A549 (cell line): Measurements from ENCODE around the gene ANAPC5.

Source experiments
- CTCF ChIP-seq: fragments of >200 bp; sonication (Bioruptor Twin); formaldehyde crosslinking; IDR thresholded peaks from 3 replicates; pipeline ENCODE4 v1.5.1; 2016
- GATA3 ChIP-seq: IDR thresholded peaks from 2 replicates; pipeline ENCODE4 v1.6.1; 2012; ENCODE audit warnings: borderline replicate concordance
- JUN ChIP-seq, 2 experiments: fragments of >200 bp; sonication (Bioruptor Twin); formaldehyde crosslinking; IDR thresholded peaks; 2 replicates in 1 of 2; 3 replicates in 1 of 2; pipeline ENCODE4 v1.6.1; 2016 to 2017
- MYC ChIP-seq: IDR thresholded peaks from 2 replicates; pipeline ENCODE4 v1.6.1; 2012; ENCODE audit warnings: mild to moderate bottlenecking, inconsistent platforms, low read length, improper control_type of control experiment, borderline replicate concordance
- RFX5 ChIP-seq: fragments of 450-650 bp; IDR thresholded peaks from 2 replicates; pipeline ENCODE4 v1.7.1; 2014; ENCODE audit warnings: antibody characterized with exemption, mild to moderate bottlenecking, moderate library complexity
- TF ChIP-seq, protein P1 (sequence below): IDR thresholded peaks from 2 replicates; pipeline ENCODE4 v1.6.1; 2012

DNA sequence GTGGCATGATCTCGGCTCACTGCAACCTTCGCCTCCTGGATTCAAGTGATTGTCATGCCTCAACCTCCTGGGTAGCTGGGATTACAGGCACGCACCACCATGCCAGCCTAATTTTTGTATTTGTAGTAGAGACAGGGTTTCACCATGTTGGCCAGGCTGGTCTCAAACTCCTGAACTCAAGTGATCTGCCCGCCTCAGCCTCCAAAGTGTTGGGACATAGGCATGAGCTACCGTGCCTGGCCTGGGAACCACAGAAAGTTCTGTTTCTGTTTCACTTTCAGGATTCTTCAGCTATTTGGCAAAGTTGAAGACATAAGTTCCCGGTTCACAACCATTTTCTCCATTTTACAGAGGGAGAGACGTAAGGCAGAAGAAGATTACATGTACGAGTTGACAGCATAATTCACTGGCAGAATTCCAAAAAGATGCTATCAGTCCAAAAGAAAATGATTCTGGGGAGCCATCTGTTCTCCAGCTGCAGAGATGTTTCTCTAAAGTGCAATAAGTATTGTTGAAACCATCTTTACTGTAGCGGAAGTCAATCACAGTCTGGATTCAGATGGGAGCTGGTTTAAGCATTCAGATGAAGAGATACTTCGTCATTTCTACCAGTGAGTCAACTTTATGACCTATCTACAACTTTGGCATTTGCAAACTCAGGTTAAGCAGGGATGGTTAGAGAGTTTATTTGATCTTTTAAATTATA lies 39.6 kb upstream of the ANAPC5 start:
- no peak for TF ChIP-seq CTCF
- TF ChIP-seq GATA3 = no peak
- TF ChIP-seq RFX5 = no peak
- TF ChIP-seq JUN (IDR thresholded peaks at IDR 0.05) = no peak
- TF ChIP-seq MYC = no peak
- TF ChIP-seq, protein P1, sequence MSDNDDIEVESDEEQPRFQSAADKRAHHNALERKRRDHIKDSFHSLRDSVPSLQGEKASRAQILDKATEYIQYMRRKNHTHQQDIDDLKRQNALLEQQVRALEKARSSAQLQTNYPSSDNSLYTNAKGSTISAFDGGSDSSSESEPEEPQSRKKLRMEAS = no peak
